ENCODE data around the gene LRRC51. TPM values are rescaled to one million over a fixed set of nuclear protein-coding genes. Genes with fewer than 3 reads are reported as not detected.
"Not testable (repeated sequence)": the region's sequence is repeated elsewhere in the genome, so short reads cannot be mapped to it uniquely, and the experiment has no call there.

Gene LRRC51
- total and polyA plus RNA-seq, 2 experiments from 2014 or later = 4.3 to 5.6 TPM

DNA sequence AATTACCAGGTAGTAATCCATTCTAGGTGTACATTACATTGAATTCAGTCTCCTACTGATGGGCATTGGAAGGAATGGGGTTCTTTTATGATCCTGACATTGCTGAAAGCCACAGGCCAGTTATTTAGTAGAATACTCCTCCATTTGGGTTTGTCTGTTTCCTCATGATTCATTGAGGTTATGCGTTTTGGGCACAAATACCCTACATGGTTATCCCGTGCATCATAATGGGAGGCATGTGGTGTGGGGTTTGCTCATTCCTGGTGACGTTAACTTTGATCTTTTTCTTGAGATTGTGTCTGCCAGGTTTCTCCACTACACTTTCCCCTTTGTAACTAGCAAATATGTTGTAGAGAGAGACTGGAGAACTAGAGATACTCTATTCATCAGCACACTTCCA lies 60.4 kb downstream of the LRRC51 start:
- no peaks in the 10 kb centered on the region for H3K27me3 ChIP-seq
- H3K9me3 ChIP-seq (ENCODE audit: low read depth) = no peaks in the 10 kb centered on the region
- no peak overlapping the region for H3K27ac ChIP-seq
- H3K4me1 ChIP-seq (ENCODE audit: low read depth) = no peaks in the 10 kb centered on the region
- H3K36me3 ChIP-seq = no peaks in the 10 kb centered on the region
- DNase-seq (ENCODE audit: low read depth in 1 of 2, low spot score in 1 of 2) = peak in 1 of 2 donors; percentile 67
- TF ChIP-seq, protein P1, sequence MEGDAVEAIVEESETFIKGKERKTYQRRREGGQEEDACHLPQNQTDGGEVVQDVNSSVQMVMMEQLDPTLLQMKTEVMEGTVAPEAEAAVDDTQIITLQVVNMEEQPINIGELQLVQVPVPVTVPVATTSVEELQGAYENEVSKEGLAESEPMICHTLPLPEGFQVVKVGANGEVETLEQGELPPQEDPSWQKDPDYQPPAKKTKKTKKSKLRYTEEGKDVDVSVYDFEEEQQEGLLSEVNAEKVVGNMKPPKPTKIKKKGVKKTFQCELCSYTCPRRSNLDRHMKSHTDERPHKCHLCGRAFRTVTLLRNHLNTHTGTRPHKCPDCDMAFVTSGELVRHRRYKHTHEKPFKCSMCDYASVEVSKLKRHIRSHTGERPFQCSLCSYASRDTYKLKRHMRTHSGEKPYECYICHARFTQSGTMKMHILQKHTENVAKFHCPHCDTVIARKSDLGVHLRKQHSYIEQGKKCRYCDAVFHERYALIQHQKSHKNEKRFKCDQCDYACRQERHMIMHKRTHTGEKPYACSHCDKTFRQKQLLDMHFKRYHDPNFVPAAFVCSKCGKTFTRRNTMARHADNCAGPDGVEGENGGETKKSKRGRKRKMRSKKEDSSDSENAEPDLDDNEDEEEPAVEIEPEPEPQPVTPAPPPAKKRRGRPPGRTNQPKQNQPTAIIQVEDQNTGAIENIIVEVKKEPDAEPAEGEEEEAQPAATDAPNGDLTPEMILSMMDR (IDR thresholded peaks at IDR 0.05; ENCODE audit: low read depth, low read length) = no peak
- H3K4me3 ChIP-seq = no peak overlapping the region

DNA sequence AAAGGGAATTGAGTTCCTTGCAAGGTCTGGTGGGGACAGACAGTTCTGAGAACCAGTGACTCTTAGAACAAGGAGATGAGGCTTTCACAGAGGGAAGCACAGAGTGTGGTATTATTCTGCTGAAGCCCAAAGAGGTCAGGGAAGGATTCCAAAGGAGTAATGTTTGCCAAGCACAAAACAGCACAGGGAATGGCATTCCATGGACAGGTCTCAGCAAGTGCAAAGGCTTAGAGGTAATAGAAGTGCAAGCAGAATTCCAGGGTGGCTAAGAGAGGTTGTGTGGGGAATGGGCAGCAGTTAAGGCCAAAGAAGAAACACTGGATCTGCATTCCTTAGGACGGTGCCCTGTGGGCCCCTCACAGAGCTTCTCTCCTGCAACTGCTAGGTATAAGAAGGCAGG lies 61.4 kb downstream of the LRRC51 start:
- not testable (repeated sequence) for H3K36me3 ChIP-seq; H3K27ac ChIP-seq; DNase-seq (ENCODE audit: low read depth in 1 of 2, low spot score in 1 of 2); H3K4me1 ChIP-seq (ENCODE audit: low read depth); H3K9me3 ChIP-seq (ENCODE audit: low read depth); H3K27me3 ChIP-seq; H3K4me3 ChIP-seq

DNA sequence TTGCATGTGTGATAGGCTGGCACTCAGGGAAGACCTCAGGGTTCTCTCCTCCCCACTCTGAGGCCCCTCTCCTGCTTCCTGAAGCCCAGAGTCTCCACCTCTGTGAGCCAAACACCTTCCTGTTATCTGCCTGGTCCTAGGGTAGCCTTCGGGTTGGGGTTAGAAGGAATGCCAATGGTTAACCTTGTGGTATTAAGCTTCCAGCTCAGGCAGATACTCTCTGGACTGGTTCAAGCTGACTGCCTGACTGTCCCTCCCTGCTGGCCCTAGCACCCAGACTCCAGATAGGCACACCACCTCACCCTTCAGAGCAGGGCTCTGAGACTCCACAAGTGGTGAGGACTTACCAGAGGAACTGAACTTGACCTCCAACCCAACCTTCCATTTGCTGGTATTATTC lies 61.9 kb downstream of the LRRC51 start:
- H3K36me3 ChIP-seq; H3K4me3 ChIP-seq; H3K27me3 ChIP-seq; H3K27ac ChIP-seq; DNase-seq (ENCODE audit: low read depth in 1 of 2, low spot score in 1 of 2); H3K9me3 ChIP-seq (ENCODE audit: low read depth); H3K4me1 ChIP-seq (ENCODE audit: low read depth): not testable (repeated sequence)

DNA sequence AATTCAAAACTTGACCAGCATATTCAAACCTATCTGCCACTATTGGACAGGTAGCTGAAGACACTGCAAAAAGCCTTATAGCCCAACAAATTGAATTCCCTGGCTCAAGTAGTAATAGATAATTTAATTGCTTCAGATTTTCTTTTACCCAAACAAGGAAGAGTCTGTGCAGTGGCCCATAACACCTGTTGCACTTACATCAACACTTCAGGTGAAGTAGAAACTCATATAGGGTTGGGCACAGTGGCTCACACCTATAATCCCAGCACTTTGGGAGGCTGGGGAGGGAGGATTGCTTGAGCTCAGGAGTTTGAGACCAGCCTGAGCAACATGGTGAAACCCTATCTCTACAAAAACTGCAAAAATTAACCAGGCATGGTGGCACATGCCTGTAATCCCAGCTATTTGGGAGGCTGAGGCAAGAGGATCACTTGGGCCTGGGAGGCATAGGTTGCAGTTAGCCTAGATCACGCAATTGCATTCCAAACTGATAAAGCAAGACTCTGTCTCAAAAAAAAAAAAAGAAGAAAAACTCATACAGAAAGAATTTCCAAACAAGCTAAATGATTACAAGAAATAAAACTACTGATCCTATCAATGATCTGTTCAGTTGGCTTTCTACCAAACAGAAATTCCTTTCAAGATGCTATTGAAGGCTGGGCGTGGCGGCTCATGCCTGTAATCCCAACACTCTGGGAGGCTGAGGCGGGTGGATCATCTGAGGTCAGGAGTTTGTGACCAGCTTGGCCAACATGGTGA lies 64.3 kb downstream of the LRRC51 start:
- Histone ChIP-seq H3K27ac (no peak overlapping the region), H3K27me3 (no peaks in the 10 kb centered on the region), H3K4me3 (no peak overlapping the region), H3K4me1 (ENCODE audit: low read depth) (no peaks in the 10 kb centered on the region), H3K36me3 (no peaks in the 10 kb centered on the region), H3K9me3 (ENCODE audit: low read depth) (no peaks in the 10 kb centered on the region)
- peak in 1 of 2 donors; percentile 36 for DNase-seq (ENCODE audit: low read depth in 1 of 2, low spot score in 1 of 2)
- TF ChIP-seq, protein P1 (IDR thresholded peaks at IDR 0.05; ENCODE audit: low read depth, low read length) = no peak

Other genes with a start within 250 kb of the LRRC51 start
- gene DEFB108B, start 247.7 kb upstream of the LRRC51 start, total RNA-seq = not detected in 2 replicates
- gene DEFB108B, start 247.7 kb upstream of the LRRC51 start, polyA plus RNA-seq = 0.41 TPM in 1 of 2 replicates, not detected in the other
- not detected in 2 replicates for gene DEFB131B, start 202.4 kb upstream of the LRRC51 start, total RNA-seq
- not detected in 2 replicates for gene DEFB131B, start 202.4 kb upstream of the LRRC51 start, polyA plus RNA-seq
- gene XNDC1N, start 152.3 kb upstream of the LRRC51 start, total RNA-seq = 8.0 and 8.8 TPM in 2 replicates
- 6.3 and 7.9 TPM in 2 replicates for gene XNDC1N, start 152.3 kb upstream of the LRRC51 start, polyA plus RNA-seq
- gene RNF121, start 151.8 kb upstream of the LRRC51 start, total RNA-seq = 27.7 and 28.6 TPM in 2 replicates
- gene RNF121, start 151.8 kb upstream of the LRRC51 start, polyA plus RNA-seq = 16.2 and 16.8 TPM in 2 replicates
- gene IL18BP, start 81.9 kb upstream of the LRRC51 start, total RNA-seq = 3.5 and 7.3 TPM in 2 replicates
- gene IL18BP, start 81.9 kb upstream of the LRRC51 start, polyA plus RNA-seq = 1.2 and 2.8 TPM in 2 replicates
- 189 and 417 TPM in 2 replicates for gene NUMA1, start 308 bp upstream of the LRRC51 start, total RNA-seq
- gene NUMA1, start 308 bp upstream of the LRRC51 start, polyA plus RNA-seq = 119 and 161 TPM in 2 replicates
- gene LAMTOR1, start 22.4 kb downstream of the LRRC51 start, total RNA-seq = 100 and 147 TPM in 2 replicates
- gene LAMTOR1, start 22.4 kb downstream of the LRRC51 start, polyA plus RNA-seq = 137 and 180 TPM in 2 replicates
- not detected in 2 replicates for gene TOMT, start 25.1 kb downstream of the LRRC51 start, total RNA-seq
- not detected in 2 replicates for gene TOMT, start 25.1 kb downstream of the LRRC51 start, polyA plus RNA-seq
- 49.9 and 54.2 TPM in 2 replicates for gene ANAPC15, start 31.8 kb downstream of the LRRC51 start, total RNA-seq
- gene ANAPC15, start 31.8 kb downstream of the LRRC51 start, polyA plus RNA-seq = 59.7 and 101 TPM in 2 replicates
- not detected in 2 replicates for gene FOLR3, start 54.9 kb downstream of the LRRC51 start, total RNA-seq
- gene FOLR3, start 54.9 kb downstream of the LRRC51 start, polyA plus RNA-seq = not detected in 2 replicates
- 0.88 and 1.8 TPM in 2 replicates for gene FOLR1, start 111.3 kb downstream of the LRRC51 start, total RNA-seq
- 3.1 and 3.9 TPM in 2 replicates for gene FOLR1, start 111.3 kb downstream of the LRRC51 start, polyA plus RNA-seq
- gene FOLR2, start 135.9 kb downstream of the LRRC51 start, total RNA-seq = not detected in 2 replicates
- not detected in 2 replicates for gene FOLR2, start 135.9 kb downstream of the LRRC51 start, polyA plus RNA-seq
- gene INPPL1, start 143.9 kb downstream of the LRRC51 start, total RNA-seq = 178 and 182 TPM in 2 replicates
- 130 and 156 TPM in 2 replicates for gene INPPL1, start 143.9 kb downstream of the LRRC51 start, polyA plus RNA-seq
- gene PHOX2A, start 163.3 kb downstream of the LRRC51 start, total RNA-seq = 0.30 and 0.92 TPM in 2 replicates
- 0.50 TPM in 1 of 2 replicates, not detected in the other for gene PHOX2A, start 163.3 kb downstream of the LRRC51 start, polyA plus RNA-seq

All from cardiac muscle cell (in vitro differentiated cells and primary cell).